CD14-positive monocyte (primary cell): ENCODE results near the gene SERBP1. TPM values are rescaled to one million over a fixed set of nuclear protein-coding genes. Genes with fewer than 3 reads are reported as not detected.

Experiments used
- DNase-seq, 3 donors: peaks; one replicate each; pipeline ENCODE4 v3.0.0-alpha.2; 2011 to 2022
- H2AFZ ChIP-seq: 2 replicates; pipeline ENCODE4 v1.6.0; 2012; ENCODE audit warnings: mild to moderate bottlenecking, low read depth, low read length, inconsistent platforms; ENCODE audit not compliant: insufficient read depth, poor library complexity, severe bottlenecking
- H3K27ac ChIP-seq, 2 donors: 1 replicate in 1 of 2; 2 replicates in 1 of 2; pipeline ENCODE4 v1.5.1; 2012 to 2013; ENCODE audit warnings: low read length in 2 of 2, control low read depth in 1 of 2, inconsistent platforms in 1 of 2, low read depth in 1 of 2, mild to moderate bottlenecking in 1 of 2
- H3K27me3 ChIP-seq, 2 donors: one replicate each; pipeline versions ENCODE4 v1.6.0 to v1.6.1; 2011 to 2013; ENCODE audit warnings: low read length in 2 of 2; ENCODE audit not compliant: control insufficient read depth in 2 of 2, insufficient read depth in 2 of 2
- H3K36me3 ChIP-seq, 2 donors: replicated peaks in 1 of 2; 1 replicate in 1 of 2; 2 replicates in 1 of 2; pipeline versions ENCODE4 v1.5.1 to v1.6.1; 2012 to 2013; ENCODE audit warnings: low read length in 2 of 2, control low read depth in 1 of 2, inconsistent platforms in 1 of 2, mild to moderate bottlenecking in 1 of 2; ENCODE audit not compliant: insufficient read depth in 2 of 2, control insufficient read depth in 1 of 2
- H3K4me1 ChIP-seq, 2 donors: 1 replicate in 1 of 2; 2 replicates in 1 of 2; pipeline versions ENCODE4 v1.5.1 to v1.6.1; 2012 to 2013; ENCODE audit warnings: low read length in 2 of 2, control low read depth in 1 of 2, inconsistent platforms in 1 of 2, mild to moderate bottlenecking in 1 of 2, moderate library complexity in 1 of 2; ENCODE audit not compliant: insufficient read depth in 2 of 2, control insufficient read depth in 1 of 2
- H3K4me2 ChIP-seq: replicated peaks from 2 replicates; pipeline ENCODE3; 2012; ENCODE audit warnings: low read length, moderate library complexity, mild to moderate bottlenecking; ENCODE audit not compliant: poor library complexity, severe bottlenecking; ENCODE audit errors: extremely low read depth
- H3K4me3 ChIP-seq, 3 experiments: fragments of 200-600 bp in 1 of 3; sonication (generic) in 1 of 3; replicated peaks in 1 of 3; 1 replicate in 2 of 3; 2 replicates in 1 of 3; pipeline ENCODE4 v1.5.1; 2011 to 2013; ENCODE audit warnings: low read length in 3 of 3, mild to moderate bottlenecking in 3 of 3, control low read depth in 2 of 3, low read depth in 2 of 3, inconsistent platforms in 1 of 3, moderate library complexity in 1 of 3
- H3K79me2 ChIP-seq: 2 replicates; pipeline ENCODE4 v1.6.0; 2012; ENCODE audit warnings: mild to moderate bottlenecking, control low read depth, inconsistent platforms, low read length, moderate library complexity; ENCODE audit not compliant: insufficient read depth
- H3K9ac ChIP-seq: 2 replicates; pipeline ENCODE4 v1.6.0; 2017; ENCODE audit warnings: low read length, mild to moderate bottlenecking; ENCODE audit not compliant: insufficient read depth, poor library complexity, severe bottlenecking
- H3K9me3 ChIP-seq, 2 donors: replicated peaks in 1 of 2; 1 replicate in 1 of 2; 2 replicates in 1 of 2; pipeline versions ENCODE4 v1.5.1 to v1.6.1; 2012 to 2013; ENCODE audit warnings: low read length in 2 of 2, control low read depth in 1 of 2; ENCODE audit not compliant: control insufficient read depth in 1 of 2, insufficient read depth in 1 of 2
- H4K20me1 ChIP-seq: 2 replicates; pipeline ENCODE4 v1.6.0; 2012; ENCODE audit warnings: mild to moderate bottlenecking, low read length, control low read depth, moderate library complexity; ENCODE audit not compliant: insufficient read depth
- H3K27ac Mint-ChIP-seq, 7 donors: one replicate each; pipeline ENCODE4 v1.8.0; 2020; ENCODE audit warnings: mild to moderate bottlenecking in 7 of 7, mixed read lengths in 7 of 7, moderate library complexity in 6 of 7, inconsistent platforms in 2 of 7
- H3K27me3 Mint-ChIP-seq, 3 donors: one replicate each; pipeline ENCODE4 v1.8.0; 2021 to 2022; ENCODE audit warnings: low read depth in 3 of 3, mild to moderate bottlenecking in 3 of 3, mixed read lengths in 3 of 3, moderate library complexity in 3 of 3, inconsistent platforms in 1 of 3
- H3K36me3 Mint-ChIP-seq, 2 donors: one replicate each; pipeline ENCODE4 v1.8.0; 2020; ENCODE audit warnings: mixed read lengths in 2 of 2, inconsistent platforms in 1 of 2, mild to moderate bottlenecking in 1 of 2
- H3K4me1 Mint-ChIP-seq: one replicate; pipeline ENCODE4 v1.8.0; 2020; ENCODE audit warnings: mild to moderate bottlenecking, mixed read lengths
- H3K4me3 Mint-ChIP-seq, 2 donors: one replicate each; pipeline ENCODE4 v1.8.0; 2020; ENCODE audit warnings: mild to moderate bottlenecking in 2 of 2, mixed read lengths in 2 of 2, moderate library complexity in 1 of 2
- H3K9me3 Mint-ChIP-seq, 7 donors: one replicate each; pipeline ENCODE4 v1.8.0; 2020 to 2022; ENCODE audit warnings: mixed read lengths in 7 of 7, mild to moderate bottlenecking in 6 of 7, moderate library complexity in 6 of 7, inconsistent platforms in 2 of 7
- CTCF ChIP-seq: fragments of 200-600 bp; IDR thresholded peaks from one replicate; pipeline ENCODE4 v1.8.0; 2022; ENCODE audit warnings: antibody characterized with exemption, mild to moderate bottlenecking
- WGBS: methylation state at CpG from one replicate; pipeline ENCODE4 v1.1.5; 2013; ENCODE audit warnings: missing lambda C conversion rate; ENCODE audit not compliant: insufficient coverage; 5-methylcytosine and 5-hydroxymethylcytosine counted together
- intact Hi-C, 2 donors: fragments of 100-400 bp; cut with micrococcal nuclease; formaldehyde crosslinking; loops; one replicate each; pipeline versions ENCODE4 v1.15.0 to v1.15.1; 2023
- polyA plus RNA-seq, 3 donors: library from polyadenylated mRNA; depleted of rRNA in 1 of 3; unstranded in 2 of 3; stranded (reverse) in 1 of 3; fragments of 300-500 nt in 2 of 3; fragments of >200 nt in 1 of 3; fragmentation: Illumina TruSeq in 2 of 3; gene quantifications; 1 replicate in 2 of 3; 2 replicates in 1 of 3; pipeline ENCODE4 v1.2.3, GENCODE V29; 2012 to 2021

SERBP1 gene
- polyA plus RNA-seq, 3 donors = 38.2 to 78.8 (median 75.3) TPM

- no peak overlapping the region for H3K27ac ChIP-seq
- H3K79me2 ChIP-seq = no peaks in the 10 kb centered on the region
- no peak overlapping the region for H3K9ac ChIP-seq
- no peak for DNase-seq
- H3K9me3 Mint-ChIP-seq = no peaks in the 10 kb centered on the region
- H3K4me3 ChIP-seq = no peak overlapping the region
- no peak overlapping the region for H3K27ac Mint-ChIP-seq
- intact Hi-C loops = no loop called here
- H3K4me1 ChIP-seq = no peaks in the 10 kb centered on the region
- no peak overlapping the region for H3K4me2 ChIP-seq
- no peaks in the 10 kb centered on the region for H3K36me3 ChIP-seq
- 50% methylated on average over 2 of the region's 4 CpGs for WGBS
- H2AFZ ChIP-seq = no peak overlapping the region
- H3K4me1 Mint-ChIP-seq = no peaks in the 10 kb centered on the region
- TF ChIP-seq CTCF = no peak
- H3K27me3 Mint-ChIP-seq = peaks cover 0 to 5% (median 2%) of the 10 kb centered on the region in 3 donors
- H3K36me3 Mint-ChIP-seq = no peaks in the 10 kb centered on the region
- H3K9me3 ChIP-seq = no peaks in the 10 kb centered on the region
- no peaks in the 10 kb centered on the region for H4K20me1 ChIP-seq
- no peaks in the 10 kb centered on the region for H3K27me3 ChIP-seq
- no peak overlapping the region for H3K4me3 Mint-ChIP-seq
Measured at GRCh38 chr1:67468066-67468718, 38.0 kb upstream of the SERBP1 start.

DNA sequence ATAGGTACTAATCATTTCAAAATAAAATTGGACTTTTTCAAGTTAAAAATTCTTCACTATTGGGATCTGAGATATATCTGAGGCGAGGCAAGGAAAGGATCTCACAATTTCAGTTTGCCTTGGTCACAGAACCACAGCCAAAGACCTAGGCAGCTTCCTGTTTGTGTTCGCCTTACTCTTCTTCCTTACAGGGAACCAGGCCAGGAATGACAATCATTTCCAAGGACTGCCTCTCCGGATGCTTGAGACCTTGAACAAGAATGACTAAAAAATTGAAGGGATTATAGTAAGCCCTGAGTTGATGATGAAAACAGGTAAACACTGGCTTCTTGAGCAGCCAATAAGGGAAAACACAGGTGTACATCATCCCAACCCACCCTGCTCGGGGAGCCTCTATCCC, 35.2 kb upstream of the SERBP1 start:
- no peak for DNase-seq
- H3K4me2 ChIP-seq = no peak overlapping the region
- H3K27me3 Mint-ChIP-seq = peaks cover 0 to 6% (median 0%) of the 10 kb centered on the region in 3 donors
- H3K9me3 ChIP-seq = no peaks in the 10 kb centered on the region
- no peak overlapping the region for H3K27ac Mint-ChIP-seq
- H2AFZ ChIP-seq = no peak overlapping the region
- H3K4me3 ChIP-seq = no peak overlapping the region
- no CpG with 5 or more reads among the region's 4 CpGs for WGBS
- H3K4me1 Mint-ChIP-seq = no peaks in the 10 kb centered on the region
- H3K4me1 ChIP-seq = no peaks in the 10 kb centered on the region
- H3K27me3 ChIP-seq = no peaks in the 10 kb centered on the region
- no peak overlapping the region for H3K4me3 Mint-ChIP-seq
- H3K36me3 Mint-ChIP-seq = no peaks in the 10 kb centered on the region
- intact Hi-C loops = no loop called here
- no peaks in the 10 kb centered on the region for H3K79me2 ChIP-seq
- no peaks in the 10 kb centered on the region for H3K36me3 ChIP-seq
- H4K20me1 ChIP-seq = no peaks in the 10 kb centered on the region
- H3K9ac ChIP-seq = no peak overlapping the region
- TF ChIP-seq CTCF = no peak
- H3K9me3 Mint-ChIP-seq = no peaks in the 10 kb centered on the region
- no peak overlapping the region for H3K27ac ChIP-seq
